GM13976 (cell line): Measurements from ENCODE around the gene ATXN1.

ENCODE experiments used
- DNase-seq: peaks from one replicate; pipeline ENCODE4 v3.0.0; 2012; ENCODE audit warnings: low spot score
- in situ Hi-C: fragments of 300-500 bp; cut with MboI; formaldehyde crosslinking; loops from one replicate; pipeline ENCODE4 v1.12.0; 2022; ENCODE audit warnings: low sequenced_read_pairs, mixed read lengths, inconsistent platforms; ENCODE audit not compliant: unreplicated experiment
- TF ChIP-seq, protein P1 (sequence below): IDR thresholded peaks from 2 replicates; pipeline ENCODE4 v1.5.1; 2012; ENCODE audit warnings: borderline replicate concordance, mild to moderate bottlenecking; ENCODE audit not compliant: insufficient read depth; ENCODE audit errors: extremely low read depth, missing control alignments, control extremely low read depth

ATXN1 gene

DNA sequence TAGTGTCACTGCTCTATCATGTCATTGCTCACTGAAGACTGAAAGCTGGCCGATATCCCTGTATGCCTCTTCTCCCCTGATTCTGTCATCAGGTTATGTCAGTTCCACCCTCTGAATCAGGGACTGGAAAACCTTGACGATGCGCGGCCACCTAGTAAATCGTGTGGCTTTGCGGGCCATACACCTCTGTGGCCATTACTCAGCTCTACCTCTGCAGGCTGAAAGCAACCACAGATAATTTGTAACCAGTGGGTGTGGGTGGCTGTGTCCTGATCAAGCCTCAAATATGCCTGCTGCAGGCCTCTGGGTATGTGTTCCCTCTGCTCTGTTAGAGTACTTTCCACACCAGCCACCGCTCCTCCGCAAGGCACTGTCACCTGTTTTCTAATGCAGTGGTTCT, 417.7 kb downstream of the ATXN1 start:
- in situ Hi-C loops: loop anchor here (25.0 kb wide), 2 partner anchors 619 to 744 kb away; no protein-coding TSS in a partner anchor
- TF ChIP-seq, protein P1, sequence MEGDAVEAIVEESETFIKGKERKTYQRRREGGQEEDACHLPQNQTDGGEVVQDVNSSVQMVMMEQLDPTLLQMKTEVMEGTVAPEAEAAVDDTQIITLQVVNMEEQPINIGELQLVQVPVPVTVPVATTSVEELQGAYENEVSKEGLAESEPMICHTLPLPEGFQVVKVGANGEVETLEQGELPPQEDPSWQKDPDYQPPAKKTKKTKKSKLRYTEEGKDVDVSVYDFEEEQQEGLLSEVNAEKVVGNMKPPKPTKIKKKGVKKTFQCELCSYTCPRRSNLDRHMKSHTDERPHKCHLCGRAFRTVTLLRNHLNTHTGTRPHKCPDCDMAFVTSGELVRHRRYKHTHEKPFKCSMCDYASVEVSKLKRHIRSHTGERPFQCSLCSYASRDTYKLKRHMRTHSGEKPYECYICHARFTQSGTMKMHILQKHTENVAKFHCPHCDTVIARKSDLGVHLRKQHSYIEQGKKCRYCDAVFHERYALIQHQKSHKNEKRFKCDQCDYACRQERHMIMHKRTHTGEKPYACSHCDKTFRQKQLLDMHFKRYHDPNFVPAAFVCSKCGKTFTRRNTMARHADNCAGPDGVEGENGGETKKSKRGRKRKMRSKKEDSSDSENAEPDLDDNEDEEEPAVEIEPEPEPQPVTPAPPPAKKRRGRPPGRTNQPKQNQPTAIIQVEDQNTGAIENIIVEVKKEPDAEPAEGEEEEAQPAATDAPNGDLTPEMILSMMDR: no peak
- DNase-seq: no peak

DNA sequence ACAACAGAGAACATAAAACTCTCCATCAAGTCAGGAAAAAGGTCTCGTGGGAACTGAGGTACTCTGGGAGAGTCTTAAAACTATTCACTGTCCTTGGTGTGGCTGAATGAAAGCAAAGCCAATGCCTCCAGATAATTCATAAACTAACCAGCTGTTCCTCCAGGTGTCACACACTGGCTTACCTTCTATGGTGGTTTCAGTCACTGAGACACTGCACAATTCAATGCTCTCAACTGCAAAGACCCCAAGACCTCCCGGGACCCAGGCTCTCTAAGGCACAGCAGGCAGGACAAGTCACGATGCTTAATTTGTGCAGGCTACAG, 422.0 kb downstream of the ATXN1 start:
- DNase-seq: no peak
- TF ChIP-seq, protein P1: no peak
- in situ Hi-C loops: loop anchor here (25.0 kb wide), 2 partner anchors 623 to 748 kb away; no protein-coding TSS in a partner anchor

DNA sequence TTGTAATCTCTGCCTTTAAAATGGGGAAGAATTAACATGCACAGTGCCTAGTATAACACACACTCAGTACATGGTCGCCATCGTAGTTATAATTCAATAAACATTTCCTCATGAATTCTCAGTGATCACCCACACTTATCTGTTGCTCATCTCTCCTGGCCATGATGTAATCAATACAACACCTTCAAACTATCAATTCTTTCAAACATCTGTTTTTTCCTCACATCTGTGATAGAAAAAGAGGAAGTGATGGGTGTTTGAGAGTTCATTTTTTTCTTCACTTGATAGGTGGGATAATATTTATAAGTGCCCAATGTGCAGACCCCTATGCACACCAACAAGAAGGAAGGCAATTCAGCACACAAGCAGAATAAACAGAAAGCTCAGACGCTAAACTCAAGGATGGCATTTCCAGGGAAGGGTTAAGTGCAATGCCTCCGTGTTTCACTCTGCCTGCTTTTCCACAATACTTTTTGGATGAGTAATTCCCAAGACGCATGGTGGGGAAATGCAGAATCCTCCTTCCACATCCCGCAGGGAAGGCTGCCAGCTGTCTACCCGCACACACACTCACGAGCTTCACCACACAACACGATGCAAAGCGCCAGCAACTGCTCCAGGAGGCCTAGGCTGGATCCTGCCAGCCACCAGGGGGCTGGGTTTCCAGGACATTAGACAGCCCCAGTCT, 422.5 kb downstream of the ATXN1 start:
- in situ Hi-C loops: loop anchor here (25.0 kb wide), 2 partner anchors 624 to 749 kb away; no protein-coding TSS in a partner anchor
- DNase-seq: no peak

DNA sequence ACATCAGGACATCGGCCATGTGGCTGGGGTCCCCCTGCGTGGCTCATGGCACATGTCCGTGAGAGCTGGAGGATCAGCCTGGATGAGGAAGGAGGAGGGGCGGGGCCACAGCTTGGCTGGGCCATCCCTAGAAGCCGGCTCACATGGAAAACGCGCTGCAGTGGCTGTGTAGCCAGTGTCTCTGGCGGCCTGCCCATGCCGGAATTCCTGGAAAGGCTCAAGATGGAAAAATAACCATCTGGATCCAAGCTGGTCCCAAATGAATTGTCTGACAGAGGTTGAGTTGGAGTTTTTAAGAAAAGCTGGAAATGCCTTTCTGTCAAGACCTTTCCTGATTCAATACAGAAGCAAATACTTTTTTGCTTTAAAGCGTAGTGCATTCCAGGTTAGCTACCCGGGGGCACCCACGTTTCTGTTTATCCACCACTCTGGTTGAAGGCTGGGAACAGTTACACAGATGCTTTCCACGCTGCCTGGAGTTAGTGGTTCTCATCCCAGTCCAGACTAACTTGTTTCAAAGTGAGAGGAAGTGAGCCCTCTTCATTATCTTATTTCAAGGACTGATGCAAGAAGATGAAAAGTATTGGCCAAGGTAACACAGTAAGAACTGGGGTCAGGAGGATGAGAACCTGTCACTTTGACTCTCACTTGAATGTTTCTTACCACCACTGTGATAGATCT, 423.8 kb downstream of the ATXN1 start:
- no peak for DNase-seq
- TF ChIP-seq, protein P1: no peak
- in situ Hi-C loops: loop anchor here (25.0 kb wide), 2 partner anchors 625 to 750 kb away; no protein-coding TSS in a partner anchor

More for the DNA sequence above, 422.5 kb downstream of the ATXN1 start:
- TF ChIP-seq, protein P1: no peak

DNA sequence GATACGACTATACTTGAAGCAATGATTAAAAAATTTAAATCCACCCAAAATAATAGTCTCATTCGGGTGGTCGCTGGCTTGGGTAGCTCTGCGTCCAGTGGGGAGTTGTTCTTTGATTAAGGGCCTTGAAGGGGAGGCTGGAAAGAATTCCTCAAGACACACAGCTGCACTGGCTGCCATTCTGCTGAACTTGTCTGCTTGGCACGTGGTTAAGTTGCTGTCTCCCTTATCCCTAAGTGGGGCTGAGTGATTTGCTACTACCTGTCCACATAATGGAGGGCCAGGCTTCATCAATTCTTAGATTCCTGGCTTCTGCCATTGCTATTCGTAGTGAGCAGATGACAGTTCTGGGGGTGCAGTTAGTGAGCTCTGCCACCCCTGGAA, 424.4 kb downstream of the ATXN1 start:
- no peak for DNase-seq
- TF ChIP-seq, protein P1: no peak
- in situ Hi-C loops: loop anchor here (25.0 kb wide), 2 partner anchors 625 to 750 kb away; no protein-coding TSS in a partner anchor

DNA sequence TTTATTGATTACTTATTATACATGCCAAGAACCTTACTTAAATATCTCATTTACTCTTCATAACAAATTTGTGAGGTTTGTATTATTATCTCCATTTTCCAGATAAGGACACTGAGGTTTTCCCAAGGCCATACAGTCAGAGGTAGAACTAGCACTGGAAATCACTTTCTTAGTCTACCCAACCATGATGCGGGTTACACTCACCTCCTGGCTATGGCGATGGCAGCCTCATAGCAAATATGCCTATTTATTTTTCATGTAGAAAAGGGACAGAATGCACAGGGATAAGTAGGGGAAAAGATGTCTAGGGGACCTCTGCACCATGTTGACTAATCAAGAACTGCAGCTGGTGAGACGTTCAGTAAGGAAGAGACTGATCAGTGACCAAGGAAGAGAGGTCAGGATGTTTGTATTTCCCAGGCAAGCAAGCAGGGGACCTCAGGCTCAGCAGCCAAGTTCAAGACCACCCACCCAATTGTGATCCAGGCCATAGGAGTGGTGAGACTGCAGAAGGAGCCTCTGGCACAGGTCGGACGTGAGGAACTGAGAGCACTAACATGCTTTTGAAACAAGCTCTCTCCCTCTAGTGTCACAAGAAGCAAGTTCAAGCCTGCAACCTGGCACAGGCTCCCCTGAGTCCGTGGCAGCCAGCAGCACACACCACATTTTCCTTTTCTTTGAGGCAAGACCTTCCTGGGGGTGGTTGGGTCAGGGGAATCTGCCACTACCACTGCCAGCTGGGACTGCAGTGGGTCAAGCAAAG, 425.0 kb downstream of the ATXN1 start:
- in situ Hi-C loops: loop anchor here (25.0 kb wide), 2 partner anchors 626 to 751 kb away; no protein-coding TSS in a partner anchor
- TF ChIP-seq, protein P1: no peak
- DNase-seq: no peak
